Endometrial microvascular endothelial cells (primary cell): Measurements from ENCODE around the gene RFPL2. TPM values are rescaled to one million over a fixed set of nuclear protein-coding genes. Genes with fewer than 3 reads are reported as not detected.
"Not testable (repeated sequence)": the region's sequence is repeated elsewhere in the genome, so short reads cannot be mapped to it uniquely, and the experiment has no call there.

ENCODE experiments used
- in situ Hi-C: cut with HindIII; loops from 2 replicates; pipeline ENCODE4 v1.10.0; 2017; ENCODE audit warnings: low sequenced_read_pairs, low pct_unique_long_range_greater_than_20kb; ENCODE audit errors: inconsistent ontology term
- total RNA-seq: library from RNA; depleted of rRNA; stranded (reverse); fragments of >200 nt; gene quantifications from one replicate; pipeline ENCODE4 v1.2.3, GENCODE V29; 2015; ENCODE audit errors: inconsistent ontology term

The RFPL2 gene
- total RNA-seq, 1 donor from 2014 or later, result not detected

DNA sequence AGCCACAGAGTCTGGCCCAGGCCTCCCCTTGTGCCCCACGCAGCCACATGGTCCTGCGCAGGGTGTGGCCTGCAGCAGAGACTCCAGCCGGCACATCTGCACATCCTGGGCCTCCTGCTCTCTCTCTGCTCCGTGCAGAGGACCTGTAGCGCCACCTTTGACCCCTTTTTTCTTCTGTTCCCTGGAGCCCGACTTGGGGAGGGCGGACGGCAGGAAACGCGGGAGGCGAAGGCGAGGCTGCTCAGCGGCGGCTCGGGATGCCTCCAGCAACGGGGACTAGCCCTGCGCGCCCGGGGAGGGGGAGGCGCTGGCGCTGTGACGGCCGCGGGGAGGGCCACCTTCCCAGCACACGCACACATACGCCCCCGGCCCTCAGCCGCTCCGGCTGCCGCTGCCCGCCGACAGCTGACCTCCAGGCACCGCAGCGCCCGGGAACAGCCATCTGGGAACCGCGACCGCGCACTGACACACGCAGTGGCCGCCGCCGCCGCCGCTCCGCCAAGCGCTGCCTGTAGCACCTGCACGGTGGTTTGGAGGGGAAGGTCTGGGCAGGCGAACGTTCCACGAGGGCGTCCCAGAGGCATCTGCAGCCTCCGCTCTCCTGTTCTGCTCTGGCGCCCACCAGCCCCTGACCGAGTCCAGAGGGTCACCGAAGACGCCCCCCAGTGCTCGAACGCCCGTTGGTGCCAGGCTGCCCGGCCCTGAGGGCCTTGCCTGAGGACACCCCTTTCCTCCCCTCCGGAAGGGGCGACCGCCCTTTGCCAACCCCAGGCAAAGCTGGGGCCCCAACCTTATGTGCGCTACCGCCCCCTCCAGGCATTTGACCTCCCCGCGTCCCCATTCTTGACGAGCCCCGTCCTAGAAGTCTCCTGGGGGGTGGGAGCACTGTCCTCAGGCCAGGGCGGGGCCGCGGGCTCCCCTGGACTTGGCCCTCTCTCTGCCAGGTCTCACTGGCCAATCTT is 28.9 kb downstream of the RFPL2 start:
- in situ Hi-C loops, result no loop called here

DNA sequence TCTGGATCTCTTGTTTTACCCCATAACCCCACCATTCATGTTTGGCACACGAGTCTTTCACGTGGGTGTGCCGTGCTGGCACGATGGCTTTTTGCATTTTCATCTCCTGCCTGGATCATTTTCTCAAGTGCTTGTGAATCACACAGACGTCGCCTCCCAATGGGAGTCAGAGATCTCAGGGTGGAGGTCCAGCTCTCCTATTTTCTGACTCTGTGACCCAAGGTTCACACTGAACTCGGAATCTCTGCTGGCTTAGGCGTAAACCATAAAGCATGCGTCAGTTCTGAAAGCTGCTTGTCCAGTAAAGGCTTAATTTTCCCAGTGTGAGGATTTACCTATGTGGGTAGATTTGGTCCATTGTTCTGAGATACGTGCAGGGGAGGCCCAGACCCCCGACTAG is 29.8 kb downstream of the RFPL2 start:
- in situ Hi-C loops, result no loop called here

DNA sequence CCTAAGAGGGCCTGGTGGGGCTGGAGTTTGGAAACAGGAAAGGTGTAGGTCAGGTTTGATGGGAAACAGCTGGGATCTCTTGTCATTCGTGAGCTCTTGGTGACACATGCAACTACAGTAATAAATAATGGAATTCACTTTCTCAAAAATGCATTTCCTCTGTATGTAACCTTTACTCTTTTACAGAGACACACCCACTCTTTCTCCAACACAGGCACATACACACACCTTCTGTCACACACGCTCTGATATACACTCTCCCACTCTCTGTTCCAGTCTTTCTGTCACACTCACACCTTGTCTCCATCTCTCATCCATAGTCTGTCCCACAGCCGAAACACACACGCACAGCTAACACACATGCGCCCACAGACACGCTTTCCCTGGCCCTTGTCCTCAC is 39.2 kb downstream of the RFPL2 start:
- in situ Hi-C loops, result no loop called here

DNA sequence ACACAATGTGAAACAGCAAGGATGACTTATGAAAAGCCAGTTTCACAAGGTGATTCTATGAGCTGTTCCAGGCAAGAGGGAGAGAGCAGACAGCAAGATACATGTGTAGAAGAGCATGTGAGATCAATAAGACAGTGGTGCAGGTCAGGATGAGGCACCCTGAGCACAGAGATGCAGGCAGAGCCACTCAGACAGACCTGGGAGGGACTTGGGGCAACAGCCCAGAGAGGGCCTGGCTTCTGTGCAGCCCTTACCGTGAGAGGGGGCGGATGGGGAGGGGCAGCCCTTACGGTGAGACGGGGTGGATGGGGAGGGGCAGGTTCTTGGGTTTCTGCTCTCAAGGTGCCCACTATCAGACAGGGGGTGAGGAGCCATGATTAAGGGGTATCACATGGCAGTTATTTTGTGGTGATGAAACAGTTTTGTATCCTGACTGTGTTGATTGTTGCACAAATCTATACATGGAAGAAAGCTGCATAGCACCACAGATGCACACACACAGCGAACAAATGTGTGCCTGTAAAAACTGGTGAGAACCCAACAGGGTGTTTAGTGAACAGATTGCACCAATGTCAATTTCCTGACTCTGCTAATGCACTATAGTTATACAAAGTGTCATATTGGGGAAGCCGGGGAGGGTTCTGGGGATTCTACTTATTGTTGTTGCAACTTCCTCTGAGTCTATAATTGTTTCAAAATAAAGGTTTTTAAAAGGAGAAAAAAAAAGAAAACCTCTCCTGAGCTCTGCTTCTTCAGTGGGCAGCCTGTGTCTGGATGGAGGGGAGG is 40.6 kb downstream of the RFPL2 start:
- in situ Hi-C loops, result no loop called here

DNA sequence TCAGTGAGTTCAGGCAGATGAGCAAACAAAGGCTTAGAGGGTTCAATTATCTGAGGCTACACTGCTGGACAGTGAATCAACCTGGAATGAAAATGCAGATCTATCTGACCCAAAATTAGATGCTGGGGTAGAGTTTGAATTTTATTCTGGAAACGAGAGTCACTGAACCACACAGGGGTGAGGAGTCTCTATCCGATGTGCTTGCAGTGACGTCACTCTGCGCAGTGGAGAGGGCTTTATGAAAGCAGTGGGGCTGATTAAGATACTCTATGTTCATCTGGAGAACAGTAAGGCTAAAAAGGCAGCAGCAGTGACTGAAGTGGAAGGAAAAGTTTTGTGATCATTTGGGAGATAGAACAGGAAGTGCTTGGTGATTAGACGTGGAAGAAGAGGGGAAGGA is 44.5 kb downstream of the RFPL2 start:
- in situ Hi-C loops, result not testable (repeated sequence)

DNA sequence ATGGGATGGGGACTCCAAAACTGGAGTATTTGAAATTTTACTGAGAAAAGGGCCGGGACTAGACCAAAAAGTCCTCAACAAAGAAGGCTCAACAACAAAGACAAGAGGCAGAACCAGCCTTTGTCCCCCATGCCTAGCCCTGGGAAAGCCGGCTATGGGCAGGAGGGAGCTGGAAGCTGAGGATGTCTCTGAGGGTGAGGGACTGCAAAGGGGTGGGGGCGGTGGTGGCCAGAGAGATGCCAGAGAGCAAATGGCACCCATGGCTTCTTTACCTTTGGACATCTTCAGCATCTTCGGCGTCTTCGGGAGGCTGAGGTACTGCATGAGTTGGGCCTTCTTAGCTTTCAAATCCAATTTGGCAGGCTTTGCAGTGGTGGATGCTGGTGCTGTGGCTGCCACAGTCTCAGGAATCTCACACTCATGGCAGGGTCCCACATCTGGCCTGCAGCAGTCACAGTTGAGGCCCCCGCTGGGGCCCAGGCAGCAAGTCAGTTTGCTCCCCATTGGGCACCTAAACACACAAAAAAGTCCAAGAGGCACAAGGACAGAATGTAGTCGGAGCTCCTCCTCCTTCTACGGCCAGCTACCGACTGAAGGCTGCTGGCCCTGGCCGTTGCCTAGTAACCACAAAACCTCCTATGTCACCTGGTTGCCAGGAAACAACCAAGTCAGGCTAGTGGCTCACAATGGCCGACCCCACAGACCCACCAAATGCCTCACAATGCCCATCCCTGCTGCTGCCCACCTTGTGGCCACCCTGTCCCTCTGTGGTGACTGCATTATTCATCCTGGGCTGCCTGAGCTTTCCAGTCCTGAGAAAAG is 46.0 kb downstream of the RFPL2 start, which contains the start of gene C22orf42:
Gene C22orf42 (minus strand): TSS at position 592 of the 822 bp plus-strand sequence. CDS start 88 bp downstream, at position 504.
- in situ Hi-C loops, result no loop called here

DNA sequence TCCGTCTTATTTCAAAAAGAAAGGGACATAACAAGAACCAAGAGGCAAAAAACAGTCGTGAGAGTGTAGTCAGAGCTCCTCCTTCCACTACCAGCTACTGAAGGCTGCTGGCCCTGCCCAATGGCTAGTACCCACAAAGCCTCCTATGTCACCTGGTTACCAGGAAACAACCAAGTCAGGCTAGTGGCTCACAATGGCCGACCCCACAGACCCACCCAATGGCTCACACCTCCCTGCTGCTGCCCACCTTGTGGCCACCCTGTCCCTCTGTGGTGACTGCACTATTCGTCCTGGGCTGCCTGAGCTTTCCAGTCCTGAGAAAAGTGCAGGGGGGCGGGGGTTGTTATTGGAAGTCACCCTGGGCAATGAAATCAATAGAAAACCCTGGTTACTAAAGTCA is 47.2 kb downstream of the RFPL2 start:
- in situ Hi-C loops, result not testable (repeated sequence)

DNA sequence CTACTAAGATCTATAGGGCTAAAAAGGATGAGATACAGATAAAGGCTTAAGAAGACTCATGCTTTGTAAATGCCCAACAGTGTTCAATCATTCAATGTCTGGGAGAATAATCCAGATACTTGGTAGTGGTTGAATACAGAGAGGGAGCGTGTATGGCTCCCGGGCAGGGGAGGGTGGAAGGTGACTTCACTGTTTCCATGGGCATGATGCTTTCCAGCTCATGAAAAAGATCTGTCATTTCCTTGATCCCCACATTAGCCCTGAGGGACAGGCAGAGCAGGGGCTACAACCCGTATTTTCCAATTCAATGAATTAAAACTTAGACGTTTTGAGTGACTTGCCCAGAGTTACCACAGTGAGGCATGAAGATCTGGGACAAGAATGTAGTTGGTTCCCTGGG is 50.1 kb downstream of the RFPL2 start:
- in situ Hi-C loops, result not testable (repeated sequence)

DNA sequence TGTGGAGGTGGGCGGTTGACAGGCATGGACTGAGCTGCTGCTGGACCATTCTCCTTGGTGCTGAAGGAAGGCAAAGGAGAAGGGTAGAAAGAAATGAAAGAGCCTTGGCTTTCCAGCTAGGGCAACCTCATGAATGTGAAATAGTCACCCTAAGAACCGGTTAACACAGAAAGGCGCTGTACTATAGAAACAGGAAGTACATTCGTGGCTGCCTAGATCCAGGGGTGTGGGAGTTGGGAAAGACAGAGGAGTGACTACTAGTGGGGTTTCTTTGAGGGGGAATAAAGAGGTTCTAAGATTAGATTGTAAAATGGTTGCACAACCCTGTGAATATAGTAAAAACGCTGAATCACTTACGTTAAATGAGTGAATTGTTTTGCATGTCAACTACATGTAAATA is 53.2 kb downstream of the RFPL2 start:
- in situ Hi-C loops, result not testable (repeated sequence)

DNA sequence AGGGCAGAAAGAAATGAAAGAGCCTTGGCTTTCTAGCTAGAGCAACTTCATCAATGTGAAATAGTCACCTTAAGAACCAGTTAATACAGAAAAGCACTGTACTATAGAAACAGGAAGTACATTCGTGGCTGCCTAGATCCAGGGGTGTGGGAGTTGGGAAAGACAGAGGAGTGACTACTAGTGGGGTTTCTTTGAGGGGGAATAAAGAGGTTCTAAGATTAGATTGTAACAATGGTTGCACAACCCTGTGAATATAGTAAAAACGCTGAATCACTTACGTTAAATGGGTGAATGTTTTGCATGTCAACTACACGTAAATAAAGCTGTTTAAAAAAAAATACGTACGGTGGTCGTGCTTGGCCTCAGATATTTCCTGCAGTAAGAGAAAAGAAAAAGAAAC is 54.2 kb downstream of the RFPL2 start:
- in situ Hi-C loops, result not testable (repeated sequence)

DNA sequence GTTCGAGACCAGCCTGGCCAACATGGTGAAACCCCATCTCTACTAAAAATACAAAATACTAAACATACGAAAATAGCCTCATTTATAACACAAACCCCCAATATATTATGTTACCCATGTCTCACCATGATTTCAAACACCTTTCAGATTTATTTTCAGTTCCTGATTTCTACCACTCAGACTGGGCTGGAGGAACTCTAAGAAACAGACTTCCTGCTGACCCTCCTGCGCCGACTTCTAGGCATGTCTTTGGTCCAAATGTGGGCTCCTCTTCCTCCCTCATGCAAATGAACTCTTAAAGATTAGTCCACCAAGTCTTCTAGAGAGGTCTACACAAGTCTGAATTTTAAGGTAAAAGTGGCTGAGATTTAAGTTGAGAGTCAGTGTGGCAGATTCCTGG is 56.5 kb downstream of the RFPL2 start:
- in situ Hi-C loops, result not testable (repeated sequence)

DNA sequence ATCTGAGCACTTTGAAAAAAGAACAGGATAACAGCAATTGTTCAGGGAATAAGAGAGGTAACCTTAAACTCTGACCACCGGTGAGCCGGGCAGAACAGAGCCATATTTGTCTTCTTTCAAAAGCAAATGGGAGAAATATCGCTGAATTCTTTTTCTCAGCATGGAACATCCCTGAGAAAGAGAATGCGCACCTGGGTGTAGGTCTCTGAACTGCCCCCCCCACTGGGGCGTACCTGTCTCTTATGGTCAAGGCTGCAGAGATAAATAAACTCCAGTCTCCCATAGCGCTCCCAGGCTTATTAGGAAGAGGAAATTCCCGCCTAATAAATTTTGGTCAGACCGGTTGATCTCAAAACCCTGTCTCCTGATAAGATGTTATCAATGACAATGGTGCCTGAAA is 57.7 kb downstream of the RFPL2 start:
- in situ Hi-C loops, result not testable (repeated sequence)

DNA sequence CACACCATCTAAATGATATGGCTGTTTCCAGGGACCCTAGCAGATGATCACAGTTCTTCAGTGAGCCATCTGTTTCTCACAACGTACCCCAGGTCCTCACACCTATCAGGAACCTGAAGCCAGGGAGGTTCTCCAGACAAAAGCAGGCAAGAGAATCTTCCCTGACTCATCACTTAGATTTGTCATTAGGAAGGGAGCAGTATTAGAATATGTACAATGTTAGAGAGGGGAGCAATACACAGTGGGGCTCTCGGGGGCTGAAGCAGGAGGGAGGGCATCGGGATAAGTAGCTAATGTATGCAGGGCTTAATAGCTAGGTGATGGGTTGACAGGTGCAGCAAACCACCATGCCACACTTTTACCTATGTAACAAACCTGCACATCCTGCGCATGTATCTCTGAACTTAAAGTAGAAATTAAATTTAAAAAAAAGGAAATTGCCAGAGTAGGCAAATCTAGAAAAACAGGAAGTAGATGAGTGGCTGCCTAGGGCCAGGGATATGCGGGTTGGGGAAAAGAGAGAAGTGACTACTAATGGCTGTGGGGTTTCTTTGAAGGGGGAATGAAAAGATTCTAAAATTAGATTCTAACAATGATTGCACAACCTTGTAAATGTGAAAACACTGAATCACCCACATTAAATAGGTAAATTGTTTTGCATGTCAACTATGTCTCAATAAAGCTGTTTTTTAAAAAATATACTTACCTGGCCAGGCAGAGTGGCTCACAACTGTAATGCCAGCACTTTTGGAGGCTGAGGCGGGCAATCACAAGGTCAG is 60.2 kb downstream of the RFPL2 start:
- in situ Hi-C loops, result no loop called here

DNA sequence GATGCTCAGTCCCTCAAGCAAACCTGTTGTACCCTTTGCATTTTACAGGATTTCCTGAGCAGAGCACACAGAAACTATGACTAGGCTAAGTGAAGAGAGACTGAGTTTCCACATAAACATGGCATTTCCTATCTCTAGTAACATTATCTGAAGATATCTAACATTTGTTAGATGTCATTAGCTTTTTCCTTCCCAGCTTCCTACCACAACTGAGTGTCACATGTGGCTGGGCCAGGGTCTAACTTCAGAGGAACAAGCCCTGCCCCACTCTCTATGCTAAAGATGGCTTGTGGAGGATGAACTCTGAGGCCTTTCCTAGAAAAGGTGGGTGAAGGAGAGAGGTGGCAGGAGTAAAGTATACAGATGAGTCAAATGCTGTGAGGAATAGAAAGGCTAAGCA is 62.3 kb downstream of the RFPL2 start:
- in situ Hi-C loops, result no loop called here

DNA sequence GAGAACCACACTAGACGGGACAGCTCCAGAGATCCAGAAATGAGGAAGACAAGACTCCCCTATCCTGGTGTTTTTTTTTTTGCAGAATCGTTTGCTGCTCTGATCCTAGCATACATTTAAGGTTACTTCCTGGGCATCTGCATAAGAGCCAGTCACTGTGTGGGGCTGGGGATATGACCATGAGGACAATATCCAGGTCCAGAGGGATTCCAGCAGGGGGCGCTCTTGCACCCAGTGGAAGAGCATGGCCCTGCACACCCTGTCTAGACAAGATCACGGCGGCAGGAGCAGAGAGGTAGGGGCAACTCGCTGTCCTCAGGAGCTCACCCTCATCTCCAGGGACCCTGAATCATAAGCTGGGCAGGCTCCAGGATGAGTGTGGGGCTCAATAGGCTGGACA is 64.2 kb downstream of the RFPL2 start:
- in situ Hi-C loops, result not testable (repeated sequence)
